Measurements from ENCODE around the gene CABLES1. TPM values are rescaled to one million over a fixed set of nuclear protein-coding genes. Genes with fewer than 3 reads are reported as not detected.

Gene CABLES1
- polyA plus RNA-seq, 1 donor (not counting 4 experiments of a cell fraction or from before 2014, with no cell fraction given), result 1.00 TPM

GRCh38 chr18:23209031-23209430, 73.7 kb downstream of the CABLES1 start:
- Histone ChIP-seq H3K4me3 (ENCODE audit: control insufficient read depth in 2 of 3, extremely low read depth in 1 of 3, insufficient read depth in 2 of 3, low read depth in 1 of 3, low read length in 3 of 3) (no peak overlapping the region), H2AFZ (ENCODE audit: control insufficient read depth, low read length) (no peak overlapping the region), H3K27me3 (ENCODE audit: control insufficient read depth, extremely low read depth, insufficient read depth, low read length) (no peaks in the 10 kb centered on the region), H3K36me3 (ENCODE audit: control insufficient read depth in 2 of 2, extremely low read depth in 1 of 2, insufficient read depth in 2 of 2, low read length in 2 of 2) (no peaks in the 10 kb centered on the region), H3K9me1 (ENCODE audit: control insufficient read depth, extremely low read depth, insufficient read depth, low read length) (no peaks in the 10 kb centered on the region), H3K27ac (ENCODE audit: control insufficient read depth, insufficient read depth, low read length) (no peak overlapping the region), H3K4me2 (ENCODE audit: control insufficient read depth, extremely low read depth, insufficient read depth, low read depth, low read length) (no peak overlapping the region), H4K20me1 (ENCODE audit: control insufficient read depth, extremely low read depth, insufficient read depth, low read length) (no peaks in the 10 kb centered on the region), H3K4me1 (ENCODE audit: control insufficient read depth, extremely low read depth, insufficient read depth, low read length) (peaks cover 23% of the 10 kb centered on the region), H3K9ac (ENCODE audit: control insufficient read depth, extremely low read depth, insufficient read depth, low read length) (no peak overlapping the region), H3K79me2 (ENCODE audit: control insufficient read depth, insufficient read depth, low read length) (no peaks in the 10 kb centered on the region), H3K9me3 (ENCODE audit: control insufficient read depth, low read depth, low read length) (no peaks in the 10 kb centered on the region)
- dilution Hi-C loops (cut with MboI; ENCODE audit: extremely low pct_ligation_motif_present, low sequenced_read_pairs), result no loop called here
- TF ChIP-seq EZH2 (IDR thresholded peaks at IDR 0.05; ENCODE audit: low read length) (no peak), CTCF (optimal IDR thresholded peaks at IDR 0.05 in 1 of 3, IDR thresholded peaks at IDR 0.05 in 1 of 3, conservative IDR thresholded peaks at IDR 0.05 in 1 of 3; ENCODE audit: extremely low read depth in 1 of 3, insufficient read depth in 2 of 3, low read length in 3 of 3) (no peak)
- FAIRE-seq, result no peak
- DNase-seq (ENCODE audit: low read depth, low spot score), result no peak

GRCh38 chr18:23209796-23210195, 74.5 kb downstream of the CABLES1 start:
- Histone ChIP-seq H3K36me3 (ENCODE audit: control insufficient read depth in 2 of 2, extremely low read depth in 1 of 2, insufficient read depth in 2 of 2, low read length in 2 of 2) (no peaks in the 10 kb centered on the region), H3K9ac (ENCODE audit: control insufficient read depth, extremely low read depth, insufficient read depth, low read length) (no peak overlapping the region), H2AFZ (ENCODE audit: control insufficient read depth, low read length) (no peak overlapping the region), H3K79me2 (ENCODE audit: control insufficient read depth, insufficient read depth, low read length) (no peaks in the 10 kb centered on the region), H3K27ac (ENCODE audit: control insufficient read depth, insufficient read depth, low read length) (no peak overlapping the region), H3K9me3 (ENCODE audit: control insufficient read depth, low read depth, low read length) (no peaks in the 10 kb centered on the region), H4K20me1 (ENCODE audit: control insufficient read depth, extremely low read depth, insufficient read depth, low read length) (no peaks in the 10 kb centered on the region), H3K4me1 (ENCODE audit: control insufficient read depth, extremely low read depth, insufficient read depth, low read length) (peaks cover 23% of the 10 kb centered on the region), H3K9me1 (ENCODE audit: control insufficient read depth, extremely low read depth, insufficient read depth, low read length) (no peaks in the 10 kb centered on the region), H3K4me3 (ENCODE audit: control insufficient read depth in 2 of 3, extremely low read depth in 1 of 3, insufficient read depth in 2 of 3, low read depth in 1 of 3, low read length in 3 of 3) (no peak overlapping the region), H3K27me3 (ENCODE audit: control insufficient read depth, extremely low read depth, insufficient read depth, low read length) (no peaks in the 10 kb centered on the region), H3K4me2 (ENCODE audit: control insufficient read depth, extremely low read depth, insufficient read depth, low read depth, low read length) (no peak overlapping the region)
- DNase-seq (ENCODE audit: low read depth, low spot score) (no peak), FAIRE-seq (peak; percentile 29)
- TF ChIP-seq EZH2 (IDR thresholded peaks at IDR 0.05; ENCODE audit: low read length), result no peak
- TF ChIP-seq CTCF (optimal IDR thresholded peaks at IDR 0.05 in 1 of 3, IDR thresholded peaks at IDR 0.05 in 1 of 3, conservative IDR thresholded peaks at IDR 0.05 in 1 of 3; ENCODE audit: extremely low read depth in 1 of 3, insufficient read depth in 2 of 3, low read length in 3 of 3), result no peak
- dilution Hi-C loops (cut with MboI; ENCODE audit: extremely low pct_ligation_motif_present, low sequenced_read_pairs), result no loop called here

All from keratinocyte (primary cell).